ENCODE results near the gene TUBD1. TPM values are rescaled to one million over a fixed set of nuclear protein-coding genes. Genes with fewer than 3 reads are reported as not detected.
A peak's percentile ranks its signal among the peaks of the same experiment; 100 is the strongest.

The TUBD1 gene
- total and polyA plus RNA-seq, 2 of the 13 experiments (the other 11 are each of a cell fraction or from before 2014, with no cell fraction given) = 18.2 to 25.9 TPM

GRCh38 chr17:59839651-59840328 lies 53.0 kb downstream of the TUBD1 start (continued):
- no peak for TF ChIP-seq ZNF18 (CRISPR knock-in tag; IDR thresholded peaks at IDR 0.05; ENCODE audit: insufficient replicate concordance)
- no peak for TF ChIP-seq RNF2 (conservative IDR thresholded peaks at IDR 0.05; ENCODE audit: low read depth)
- no peak for TF ChIP-seq IRX3 (CRISPR knock-in tag; IDR thresholded peaks at IDR 0.05; ENCODE audit: borderline replicate concordance, low read depth)
- TF ChIP-seq RARA (CRISPR knock-in tag; IDR thresholded peaks at IDR 0.05) = no peak
- no peak for TF ChIP-seq ZNF343 (CRISPR knock-in tag; IDR thresholded peaks at IDR 0.05)
- TF ChIP-seq SRY (CRISPR knock-in tag; IDR thresholded peaks at IDR 0.05) = no peak
- no peak for TF ChIP-seq ZNF619 (CRISPR knock-in tag; IDR thresholded peaks at IDR 0.05)
- no peak for TF ChIP-seq EEA1 (CRISPR knock-in tag; IDR thresholded peaks at IDR 0.05; ENCODE audit: borderline replicate concordance)
- no peak for TF ChIP-seq ATM (IDR thresholded peaks at IDR 0.05; ENCODE audit: borderline replicate concordance)
- no peak for TF ChIP-seq TAF1 (CRISPR knock-in tag; IDR thresholded peaks at IDR 0.05)
- TF ChIP-seq KLF9 (CRISPR knock-in tag; IDR thresholded peaks at IDR 0.05; ENCODE audit: low read depth) = no peak
- TF ChIP-seq ZFP37 (CRISPR knock-in tag; IDR thresholded peaks at IDR 0.05; ENCODE audit: borderline replicate concordance) = no peak
- no peak for TF ChIP-seq GTF3A (CRISPR knock-in tag; conservative IDR thresholded peaks at IDR 0.05)
- TF ChIP-seq HIC2 (CRISPR knock-in tag; IDR thresholded peaks at IDR 0.05; ENCODE audit: low read depth) = no peak
- TF ChIP-seq ZNF878 (CRISPR knock-in tag; IDR thresholded peaks at IDR 0.05) = no peak
- no peak for TF ChIP-seq ZNF850 (CRISPR knock-in tag; conservative IDR thresholded peaks at IDR 0.05)
- peak; percentile 71; the same call in 1 of the 2 replicates for TF ChIP-seq ZNF879 (CRISPR knock-in tag; IDR thresholded peaks at IDR 0.05)
- no peak for TF ChIP-seq MXD4 (CRISPR knock-in tag; IDR thresholded peaks at IDR 0.05)
- TF ChIP-seq ZBTB33 (CRISPR knock-in tag; IDR thresholded peaks at IDR 0.05) = no peak
- TF ChIP-seq ZSCAN9 (CRISPR knock-in tag; IDR thresholded peaks at IDR 0.05; ENCODE audit: borderline replicate concordance) = 0 out of 2 replicates have a peak, but pooled peaks have one; percentile 12
- no peak for TF ChIP-seq SOX13 (IDR thresholded peaks at IDR 0.05)
- no peak for TF ChIP-seq SOX13 (CRISPR knock-in tag; conservative IDR thresholded peaks at IDR 0.05 in 1 of 2, IDR thresholded peaks at IDR 0.05 in 1 of 2)
- no peak for TF ChIP-seq CREB1 (IDR thresholded peaks at IDR 0.05)
- TF ChIP-seq CREB1 (CRISPR knock-in tag; IDR thresholded peaks at IDR 0.05) = no peak
- TF ChIP-seq CBX1 (IDR thresholded peaks at IDR 0.05; ENCODE audit: low read depth) = no peak
- 0 out of 2 replicates have a peak, but pooled peaks have one; percentile 32 for TF ChIP-seq ZNF317 (CRISPR knock-in tag; IDR thresholded peaks at IDR 0.05)
